Fibroblast of villous mesenchyme (primary cell): ENCODE data around the gene HSPD1. TPM values are rescaled to one million over a fixed set of nuclear protein-coding genes. Genes with fewer than 3 reads are reported as not detected.

Experiments
- DNase-seq: peaks from one replicate; pipeline ENCODE4 v3.0.0-alpha.2; 2010; ENCODE audit warnings: low read depth
- H3K4me3 ChIP-seq: 2 replicates; pipeline ENCODE4 v1.5.1; 2011; ENCODE audit warnings: low read depth, mild to moderate bottlenecking, low read length
- total RNA-seq: library from RNA; depleted of rRNA; stranded (reverse); fragments of >200 nt; gene quantifications from 2 replicates; pipeline ENCODE4 v1.2.3, GENCODE V29; 2012
- TF ChIP-seq, protein P1 (sequence below): IDR thresholded peaks from 2 replicates; pipeline ENCODE4 v1.5.1; 2012; ENCODE audit warnings: low read depth, mild to moderate bottlenecking, low read length; ENCODE audit not compliant: insufficient read depth

The HSPD1 gene
- total RNA-seq, 1 donor: 185 TPM

DNA sequence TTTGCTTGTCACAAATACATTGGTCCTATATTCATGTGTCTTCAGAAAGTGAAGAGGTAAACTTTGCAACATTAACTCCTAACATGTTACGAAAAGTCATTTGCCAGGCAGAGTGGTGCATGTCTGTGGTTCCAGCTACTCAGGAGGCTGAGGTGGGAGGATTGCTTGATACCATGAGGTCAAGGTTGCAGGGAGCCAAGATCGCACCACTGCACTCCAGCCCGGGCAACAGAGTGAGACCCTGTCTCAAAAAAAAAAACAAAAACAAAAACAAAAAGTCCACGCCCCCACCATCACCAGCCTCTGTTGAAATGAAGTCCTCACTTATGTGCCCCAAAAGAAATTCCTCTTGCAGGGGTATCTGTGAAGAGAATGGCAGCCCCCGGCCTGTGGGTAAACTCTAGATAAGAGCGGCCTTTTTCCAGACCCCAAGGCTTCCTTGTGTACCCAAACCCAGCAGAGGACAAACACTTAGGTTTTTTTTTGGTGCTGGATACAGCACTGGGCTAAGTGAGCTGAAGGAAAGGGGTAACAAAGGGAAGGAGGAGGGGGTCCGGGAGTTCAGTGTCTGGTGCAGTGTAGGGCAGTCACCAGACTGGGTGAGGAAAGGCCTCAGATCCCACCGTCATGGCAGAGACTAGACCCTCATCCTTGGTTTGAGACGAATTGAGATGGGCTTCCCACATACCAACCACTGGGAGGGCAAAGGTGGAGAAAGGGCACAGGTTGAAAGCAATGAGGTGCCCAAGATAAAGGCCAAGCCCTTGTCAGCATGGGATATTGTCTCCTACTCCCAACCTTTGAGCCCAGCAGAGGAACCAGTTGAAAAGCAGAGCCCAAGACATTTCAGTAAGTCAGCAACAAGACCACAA is 19.2 kb downstream of the HSPD1 start:
- TF ChIP-seq, protein P1, sequence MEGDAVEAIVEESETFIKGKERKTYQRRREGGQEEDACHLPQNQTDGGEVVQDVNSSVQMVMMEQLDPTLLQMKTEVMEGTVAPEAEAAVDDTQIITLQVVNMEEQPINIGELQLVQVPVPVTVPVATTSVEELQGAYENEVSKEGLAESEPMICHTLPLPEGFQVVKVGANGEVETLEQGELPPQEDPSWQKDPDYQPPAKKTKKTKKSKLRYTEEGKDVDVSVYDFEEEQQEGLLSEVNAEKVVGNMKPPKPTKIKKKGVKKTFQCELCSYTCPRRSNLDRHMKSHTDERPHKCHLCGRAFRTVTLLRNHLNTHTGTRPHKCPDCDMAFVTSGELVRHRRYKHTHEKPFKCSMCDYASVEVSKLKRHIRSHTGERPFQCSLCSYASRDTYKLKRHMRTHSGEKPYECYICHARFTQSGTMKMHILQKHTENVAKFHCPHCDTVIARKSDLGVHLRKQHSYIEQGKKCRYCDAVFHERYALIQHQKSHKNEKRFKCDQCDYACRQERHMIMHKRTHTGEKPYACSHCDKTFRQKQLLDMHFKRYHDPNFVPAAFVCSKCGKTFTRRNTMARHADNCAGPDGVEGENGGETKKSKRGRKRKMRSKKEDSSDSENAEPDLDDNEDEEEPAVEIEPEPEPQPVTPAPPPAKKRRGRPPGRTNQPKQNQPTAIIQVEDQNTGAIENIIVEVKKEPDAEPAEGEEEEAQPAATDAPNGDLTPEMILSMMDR: no peak
- no peak for DNase-seq
- H3K4me3 ChIP-seq: no peak overlapping the region

DNA sequence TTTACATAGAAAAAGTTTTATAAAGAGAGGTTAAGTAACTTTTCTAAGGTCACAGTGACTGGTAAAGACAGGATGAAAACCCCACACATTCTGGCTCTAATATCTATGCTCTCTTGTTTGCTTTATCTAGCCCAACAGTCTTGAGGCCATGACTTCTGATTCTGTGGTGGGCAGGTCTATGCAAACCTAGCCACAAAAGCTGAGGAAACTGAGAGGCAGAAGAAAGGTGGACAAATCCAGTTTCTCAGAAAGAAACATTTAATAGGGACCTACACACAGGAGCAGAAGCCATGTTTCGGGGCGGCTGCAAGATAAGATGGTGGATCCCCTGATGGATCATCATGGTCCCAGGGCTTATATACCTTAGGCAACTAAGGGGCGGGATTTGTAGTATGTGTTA is 21.8 kb downstream of the HSPD1 start:
- no peak for DNase-seq
- no peak overlapping the region for H3K4me3 ChIP-seq
- TF ChIP-seq, protein P1: no peak

DNA sequence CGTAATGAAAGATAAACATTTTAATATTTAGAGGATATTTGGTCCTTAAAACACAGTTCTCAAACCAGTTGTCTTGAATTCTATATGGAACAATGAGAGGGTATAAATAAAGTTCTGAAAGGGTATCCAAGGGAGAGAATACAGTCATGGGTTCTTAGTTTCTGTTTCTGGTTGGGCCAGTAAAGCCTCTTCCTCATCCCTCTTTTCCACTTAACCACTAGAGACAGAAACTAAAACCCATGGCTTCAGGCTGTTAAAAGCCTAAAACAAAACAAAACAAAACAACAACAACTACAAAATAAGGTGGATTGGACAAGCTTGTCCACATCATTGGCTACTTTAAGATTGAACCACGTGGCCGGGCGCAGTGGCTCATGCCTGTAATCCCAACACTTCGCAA is 27.5 kb downstream of the HSPD1 start:
- no peak overlapping the region for H3K4me3 ChIP-seq
- TF ChIP-seq, protein P1: no peak

DNA sequence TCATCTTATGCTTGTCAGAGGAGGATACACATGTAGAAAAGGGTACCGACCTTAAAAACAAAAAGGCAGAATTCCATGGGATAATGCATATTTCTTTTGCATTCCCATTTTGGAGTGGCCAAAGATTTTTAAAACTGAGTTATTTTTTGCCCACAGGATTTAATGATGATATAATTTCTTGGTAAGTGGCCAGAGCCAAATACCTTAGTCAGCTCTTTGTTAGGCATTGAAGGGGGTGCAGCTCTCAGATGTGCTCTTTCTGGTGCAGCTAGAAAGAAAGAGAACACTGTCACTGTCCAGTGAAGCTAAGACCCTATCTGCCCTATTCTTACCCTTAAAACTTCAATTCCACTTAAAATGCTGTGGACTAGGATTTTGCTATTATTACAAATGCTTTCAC is 35.5 kb downstream of the HSPD1 start:
- TF ChIP-seq, protein P1: no peak
- no peak for DNase-seq
- H3K4me3 ChIP-seq: no peak overlapping the region

More for the DNA sequence above, 27.5 kb downstream of the HSPD1 start:
- no peak for DNase-seq

DNA sequence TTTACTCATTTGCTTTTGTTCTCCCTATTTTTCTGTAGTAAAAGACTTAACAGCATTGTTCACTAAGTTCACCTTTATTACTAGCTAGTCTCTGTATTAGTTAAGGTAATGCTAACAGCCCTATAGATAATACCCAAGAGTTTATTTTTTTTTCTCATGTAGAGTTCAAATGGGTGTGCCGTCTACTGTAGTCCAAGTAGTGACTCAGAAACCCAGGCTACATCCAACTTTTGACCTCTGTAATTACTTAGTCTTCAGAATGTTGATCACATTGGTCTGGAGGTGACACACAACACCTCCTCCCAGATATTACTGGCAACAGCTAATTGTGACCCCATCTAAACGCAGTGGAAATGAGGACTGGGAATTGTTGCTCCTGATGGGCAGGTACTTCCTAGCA is 38.6 kb downstream of the HSPD1 start:
- TF ChIP-seq, protein P1: no peak
- no peak for DNase-seq

DNA sequence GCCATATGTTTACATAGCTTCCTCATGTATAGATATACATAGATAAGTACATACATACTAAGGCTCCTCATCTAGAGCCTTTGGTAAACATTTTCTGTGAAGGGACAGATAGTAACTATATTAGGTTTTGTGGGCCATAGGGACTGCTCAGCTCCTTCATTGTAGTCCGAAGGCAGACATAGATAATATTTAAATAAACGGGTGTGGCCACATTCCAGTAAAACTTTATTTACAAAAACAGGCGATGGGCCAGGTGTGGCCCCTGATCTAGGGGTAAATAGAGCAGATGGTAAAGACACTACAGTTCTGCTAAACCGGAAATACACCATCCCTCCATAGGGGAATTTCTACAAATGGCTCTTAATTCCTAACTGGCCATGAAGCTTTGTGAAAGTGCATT is 39.0 kb downstream of the HSPD1 start:
- TF ChIP-seq, protein P1: no peak
- no peak overlapping the region for H3K4me3 ChIP-seq
- DNase-seq: no peak

More for the DNA sequence above, 38.6 kb downstream of the HSPD1 start:
- H3K4me3 ChIP-seq: no peak overlapping the region
